HEK293T (cell line): Measurements from ENCODE around the gene NDUFS6.

Experiments used
- CTCF ChIA-PET: fragments of 350-600 bp; formaldehyde crosslinking; extraction: SDS; loops from one replicate; lab custom pipeline; 2021; ENCODE audit warnings: antibody characterized with exemption, inconsistent platforms; lab: Yijun Ruan, JAX
- POLR2A ChIA-PET: fragments of 350-600 bp; formaldehyde crosslinking; extraction: SDS; loops from one replicate; lab custom pipeline; 2020; ENCODE audit warnings: antibody characterized with exemption, inconsistent platforms; lab: Yijun Ruan, JAX
- DNase-seq: peaks from one replicate; pipeline ENCODE4 v3.0.0; 2012; ENCODE audit warnings: mixed read lengths; ENCODE audit errors: extremely low spot score
- ARNT ChIP-seq: fragments of 450-650 bp; IDR thresholded peaks from 2 replicates; pipeline ENCODE4 v1.6.1; 2017; ENCODE audit warnings: mild to moderate bottlenecking
- BHLHE40 ChIP-seq: fragments of 450-650 bp; IDR thresholded peaks from 2 replicates; pipeline ENCODE4 v1.6.1; 2016; ENCODE audit warnings: mild to moderate bottlenecking, moderate library complexity, borderline replicate concordance
- CTBP1 ChIP-seq: fragments of 450-650 bp; IDR thresholded peaks from 2 replicates; pipeline ENCODE4 v1.6.1; 2016; ENCODE audit warnings: borderline replicate concordance
- ELF4 ChIP-seq: fragments of 450-650 bp; IDR thresholded peaks from 2 replicates; pipeline ENCODE4 v1.6.1; 2017; ENCODE audit warnings: antibody characterized with exemption
- FOXA1 ChIP-seq: fragments of 450-650 bp; IDR thresholded peaks from 2 replicates; pipeline ENCODE4 v1.6.1; 2016; ENCODE audit warnings: mild to moderate bottlenecking
- FOXK2 ChIP-seq: fragments of 450-650 bp; IDR thresholded peaks from 2 replicates; pipeline ENCODE4 v1.6.1; 2016; ENCODE audit warnings: mild to moderate bottlenecking
- FOXM1 ChIP-seq: fragments of 450-650 bp; IDR thresholded peaks from 2 replicates; pipeline ENCODE4 v1.6.1; 2017; ENCODE audit warnings: mild to moderate bottlenecking, borderline replicate concordance
- HDGF ChIP-seq: fragments of 450-650 bp; IDR thresholded peaks from 2 replicates; pipeline ENCODE4 v1.6.1; 2017; ENCODE audit warnings: antibody characterized with exemption, borderline replicate concordance
- L3MBTL2 ChIP-seq: fragments of 450-650 bp; conservative IDR thresholded peaks from 2 replicates; pipeline ENCODE4 v1.6.1; 2016; ENCODE audit warnings: mild to moderate bottlenecking
- LEF1 ChIP-seq: fragments of 450-650 bp; IDR thresholded peaks from 2 replicates; pipeline ENCODE4 v1.6.1; 2017; ENCODE audit warnings: mild to moderate bottlenecking, borderline replicate concordance
- NFRKB ChIP-seq: fragments of 450-650 bp; IDR thresholded peaks from 2 replicates; pipeline ENCODE4 v1.6.1; 2016; ENCODE audit warnings: mild to moderate bottlenecking, moderate library complexity
- PKNOX1 ChIP-seq: fragments of 450-650 bp; IDR thresholded peaks from 2 replicates; pipeline ENCODE4 v1.6.1; 2016
- SP1 ChIP-seq: fragments of 450-650 bp; IDR thresholded peaks from 2 replicates; pipeline ENCODE4 v1.6.1; 2017
- SUZ12 ChIP-seq: fragments of 450-650 bp; IDR thresholded peaks from 2 replicates; pipeline ENCODE4 v1.6.1; 2016; ENCODE audit warnings: mild to moderate bottlenecking
- TARDBP ChIP-seq: fragments of 450-650 bp; IDR thresholded peaks from 2 replicates; pipeline ENCODE4 v1.6.1; 2016
- ZNF384 ChIP-seq: fragments of 450-650 bp; IDR thresholded peaks from 2 replicates; pipeline ENCODE4 v1.6.1; 2016

Gene NDUFS6

GRCh38 chr5:1817261-1818043, 16.2 kb downstream of the NDUFS6 start:
- ChIA-PET POLR2A (interaction anchor here (1.5 kb wide), 1 partner anchor 17 kb away, joined by 4 read pairs; the partner anchor contains the start of gene NDUFS6), CTCF (no interaction called here)
- DNase-seq: no peak
- TF ChIP-seq BHLHE40 (no peak), SUZ12 (no peak)

DNA sequence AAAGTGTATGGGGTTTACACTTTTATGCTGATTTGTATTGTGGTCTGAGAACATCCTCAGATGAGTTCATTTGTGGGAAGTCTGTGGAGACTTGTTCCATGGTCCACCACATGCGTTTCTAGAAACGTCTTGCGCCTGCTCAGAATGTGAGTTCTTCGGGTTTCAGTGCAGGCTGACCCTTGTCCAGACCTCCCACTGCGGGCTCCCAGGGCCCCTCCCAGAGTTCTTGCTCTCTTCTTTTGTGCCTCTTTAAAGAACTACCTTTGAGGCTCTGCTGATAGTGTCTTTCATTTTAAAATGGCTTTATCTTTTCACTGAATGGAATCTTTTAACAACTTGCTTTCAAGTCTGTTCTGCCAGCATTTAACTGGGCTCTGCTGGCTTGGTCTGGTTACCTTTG, 17.6 kb downstream of the NDUFS6 start:
- TF ChIP-seq ZNF384: no peak
- no peak for TF ChIP-seq L3MBTL2
- no peak for TF ChIP-seq CTBP1
- no peak for TF ChIP-seq HDGF
- no peak for TF ChIP-seq PKNOX1
- no peak for TF ChIP-seq NFRKB
- TF ChIP-seq ARNT: no peak
- TF ChIP-seq FOXA1: no peak
- no peak for TF ChIP-seq LEF1
- DNase-seq: no peak
- ChIA-PET POLR2A (interaction anchor here (1.5 kb wide), 1 partner anchor 18 kb away, joined by 4 read pairs; the partner anchor contains the start of gene NDUFS6), CTCF (no interaction called here)

- TF ChIP-seq NFRKB (no peak), SUZ12 (no peak), FOXA1 (no peak), ELF4 (no peak), HDGF (no peak), PKNOX1 (no peak), FOXM1 (no peak)
- no peak for DNase-seq
- ChIA-PET POLR2A (no interaction called here), CTCF (no interaction called here)
Observed at GRCh38 chr5:1819458-1819857, 18.3 kb downstream of the NDUFS6 start.

DNA sequence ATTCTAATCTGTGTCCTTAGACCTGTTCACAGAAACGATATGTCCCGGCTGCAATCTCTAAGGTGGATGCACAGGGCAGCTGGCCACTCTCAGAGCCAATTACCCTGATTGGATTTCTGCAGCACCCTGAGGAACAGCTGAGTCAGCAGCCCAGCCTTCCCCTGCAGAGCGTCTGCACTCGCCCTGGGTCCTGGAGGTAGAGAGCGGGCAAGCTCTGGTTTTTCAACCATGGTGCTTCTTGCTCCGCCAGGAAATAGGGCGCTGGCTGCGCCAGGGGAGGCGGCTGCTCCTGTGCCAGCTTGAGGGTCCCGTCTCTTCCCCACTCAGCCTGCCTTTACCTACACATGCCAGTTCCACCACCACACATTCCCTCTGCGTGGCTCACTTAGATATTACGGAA, 19.2 kb downstream of the NDUFS6 start:
- ChIA-PET CTCF (no interaction called here), POLR2A (no interaction called here)
- no peak for DNase-seq
- no peak for TF ChIP-seq HDGF

DNA sequence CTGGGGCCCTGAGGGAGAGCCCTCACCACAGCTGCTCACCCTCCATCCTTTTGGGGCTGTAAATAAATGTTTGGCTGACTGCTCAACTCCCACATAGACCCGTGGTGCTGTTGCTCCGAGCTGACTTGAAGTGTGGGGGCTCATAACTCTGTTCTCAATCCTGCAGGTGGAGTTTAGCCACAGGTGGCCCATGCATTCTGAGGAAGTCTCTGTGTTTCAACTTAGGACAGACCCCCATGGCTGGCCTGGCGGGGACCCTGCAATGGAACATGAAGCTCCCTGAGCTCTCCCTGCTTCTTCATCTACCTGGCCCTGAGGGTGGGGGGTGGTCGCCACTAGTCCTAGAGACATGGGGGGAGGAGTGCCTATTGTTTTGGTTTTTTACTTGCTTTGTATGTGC, 19.7 kb downstream of the NDUFS6 start:
- DNase-seq: no peak
- no peak for TF ChIP-seq SUZ12
- CTCF ChIA-PET: no interaction called here
- POLR2A ChIA-PET: no interaction called here

GRCh38 chr5:1821862-1822261, 20.7 kb downstream of the NDUFS6 start:
- TF ChIP-seq HDGF (no peak), PKNOX1 (no peak), SP1 (no peak), LEF1 (no peak), FOXA1 (no peak), FOXK2 (no peak), BHLHE40 (no peak), ELF4 (no peak), L3MBTL2 (no peak), ZNF384 (no peak), ARNT (no peak), SUZ12 (no peak), TARDBP (no peak), FOXM1 (no peak)
- ChIA-PET POLR2A (interaction anchor here (0.6 to 1.0 kb wide), 2 partner anchors 20 to 21 kb away, joined by 3 read pairs; partner anchors contain the start of gene NDUFS6), CTCF (no interaction called here)
- DNase-seq: no peak

DNA sequence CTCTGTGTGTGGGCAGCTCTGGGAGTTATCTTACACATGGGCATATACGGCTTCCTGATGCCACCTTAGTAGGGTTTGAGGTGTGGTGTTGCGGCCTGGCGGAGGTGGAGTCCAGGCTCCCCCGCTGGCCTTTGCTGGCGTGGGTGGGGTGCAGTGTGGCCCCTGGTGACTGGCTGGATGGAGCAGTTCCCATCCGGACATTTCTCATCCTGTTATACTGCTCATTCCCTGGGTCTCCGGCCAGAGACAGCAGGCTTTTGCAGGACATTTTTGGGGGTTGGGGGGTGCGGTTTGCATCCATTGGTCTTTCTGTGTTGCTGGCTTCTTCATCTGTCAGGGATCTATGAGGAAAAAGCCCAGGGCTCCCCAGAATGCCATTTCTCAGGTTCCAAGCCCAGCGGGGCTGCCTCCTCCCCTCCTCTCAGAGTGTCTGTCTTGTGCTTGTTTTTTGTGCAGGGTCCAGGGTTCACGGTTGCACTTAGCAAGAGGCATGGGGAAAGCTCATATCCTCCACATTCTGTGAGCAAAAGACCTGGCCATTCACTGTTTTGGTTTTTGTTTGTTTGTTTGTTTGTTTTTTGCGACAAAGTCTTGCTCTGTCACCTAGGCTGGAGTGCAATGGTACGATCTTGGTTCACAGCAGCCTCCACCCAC, 22.3 kb downstream of the NDUFS6 start:
- DNase-seq: no peak
- TF ChIP-seq FOXA1 (no peak), SUZ12 (no peak), LEF1 (no peak), ELF4 (no peak), TARDBP (no peak), FOXK2 (no peak), PKNOX1 (no peak), CTBP1 (no peak), BHLHE40 (no peak), ARNT (no peak), FOXM1 (no peak)
- POLR2A ChIA-PET: interaction anchor here (0.9 kb wide), 1 partner anchor 20 kb away, joined by 3 read pairs; no protein-coding TSS in a partner anchor
- CTCF ChIA-PET: no interaction called here
